GM19193 (cell line): Measurements from ENCODE around the gene CA14.

Source experiments
- POLR2A ChIP-seq: IDR thresholded peaks from 4 replicates; pipeline ENCODE4 v1.6.1; 2011; ENCODE audit not compliant: insufficient read depth, insufficient read length; ENCODE audit errors: extremely low read depth

CA14 gene

DNA sequence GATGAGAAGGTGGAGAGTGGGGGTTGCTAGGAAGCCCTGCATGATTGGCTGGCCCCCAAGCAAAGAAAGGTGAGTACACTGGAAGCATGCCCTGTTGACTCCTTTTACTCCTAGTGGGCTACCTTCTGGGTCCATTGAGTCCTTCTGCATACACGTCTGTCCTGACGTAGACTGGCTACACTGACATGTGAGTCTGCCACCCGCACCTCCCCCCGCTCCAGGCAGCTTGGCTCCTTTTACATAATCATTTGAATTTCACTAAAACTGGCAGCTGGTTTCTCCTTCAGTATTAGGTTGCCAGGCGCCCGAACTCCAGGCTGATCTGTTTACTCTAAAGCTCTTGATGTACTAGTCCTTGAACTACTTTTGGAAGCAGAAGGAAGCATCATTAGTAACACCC is 44.8 kb downstream of the CA14 start:
- no peak for TF ChIP-seq POLR2A

DNA sequence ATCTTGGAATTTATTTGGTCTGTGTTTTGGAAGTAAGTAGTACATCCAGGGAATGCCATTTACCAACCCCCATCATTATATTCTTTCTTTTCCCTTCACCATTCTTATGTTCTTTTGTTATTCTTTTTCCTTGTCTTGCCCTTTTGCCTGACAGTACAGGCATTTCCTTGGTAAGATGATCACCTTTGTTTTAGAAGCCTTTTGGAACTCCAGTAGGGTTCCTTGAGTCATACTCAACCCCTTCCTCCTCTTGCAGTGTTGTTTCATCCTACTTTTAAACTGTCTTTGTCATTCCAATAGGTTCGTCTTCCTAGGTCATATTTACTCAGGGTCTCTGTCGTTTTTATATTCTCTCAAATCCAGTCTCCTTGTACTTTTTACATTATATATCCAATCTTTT is 45.3 kb downstream of the CA14 start:
- TF ChIP-seq POLR2A: no peak

DNA sequence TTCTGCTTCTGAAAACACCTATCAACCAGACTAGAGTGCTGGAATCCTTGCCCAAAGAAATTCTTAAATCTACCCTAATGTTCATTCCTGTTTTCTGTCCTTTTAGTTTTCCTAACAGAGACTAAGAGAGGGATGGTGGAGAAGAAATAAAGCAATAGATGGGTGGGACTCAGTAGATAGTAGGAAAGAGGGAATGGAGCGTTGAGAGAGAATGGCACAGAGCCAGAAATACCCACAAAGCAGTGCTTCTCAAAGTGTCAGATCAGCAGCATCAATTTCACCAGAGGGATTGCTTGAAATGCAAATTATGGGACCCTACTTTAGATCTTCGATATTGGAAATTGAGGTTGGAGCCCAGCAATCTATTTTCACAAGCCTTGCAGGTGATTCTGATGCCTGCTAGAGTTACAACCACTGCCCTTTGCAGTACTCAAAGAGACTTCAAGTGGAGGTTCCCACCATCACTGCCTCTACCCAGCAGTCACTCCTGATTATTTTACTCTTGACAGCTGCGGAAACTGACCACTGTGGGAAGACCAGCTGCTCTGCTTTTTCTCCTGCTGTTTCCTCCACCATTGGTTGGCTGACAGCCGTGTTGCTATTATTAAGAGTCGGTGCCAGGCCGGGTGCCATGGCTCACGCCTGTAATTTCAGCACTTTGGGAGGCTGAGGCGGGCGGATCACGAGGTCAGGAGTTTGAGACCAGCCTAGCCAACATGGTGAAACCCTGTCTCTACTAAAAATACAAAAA is 52.4 kb downstream of the CA14 start:
- no peak for TF ChIP-seq POLR2A

DNA sequence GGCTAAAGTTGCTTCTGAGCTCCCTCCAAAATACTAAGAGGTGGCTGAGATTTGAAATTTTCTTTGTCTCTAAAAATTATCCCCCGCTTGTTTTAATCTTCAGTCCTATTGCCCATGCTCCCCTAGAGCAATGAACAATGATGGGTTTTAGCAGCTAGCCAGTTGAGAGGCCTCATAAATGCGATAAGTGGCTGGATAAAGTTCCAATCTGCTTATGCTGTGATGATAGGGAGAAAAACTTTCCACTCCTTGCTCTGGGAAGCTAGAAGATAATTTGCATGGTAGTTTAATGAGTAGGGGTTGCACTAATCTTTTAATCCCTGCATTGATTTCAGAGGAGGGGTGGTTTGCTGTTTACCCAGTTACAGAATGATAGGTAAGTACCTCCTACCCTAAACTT is 54.2 kb downstream of the CA14 start:
- no peak for TF ChIP-seq POLR2A
